Neural cell (in vitro differentiated cells): ENCODE measurements around the gene DIAPH1. TPM values are rescaled to one million over a fixed set of nuclear protein-coding genes. Genes with fewer than 3 reads are reported as not detected.

Source experiments
- H2AFZ ChIP-seq: fragments of 200-600, 300-800 bp; sonication (generic), shearing (Covaris generic); 2 replicates; pipeline ENCODE4 v1.6.0; 2014; ENCODE audit warnings: low read depth, mild to moderate bottlenecking, antibody characterized with exemption, low read length, moderate library complexity
- H3F3A ChIP-seq: fragments of 200-600 bp; shearing (Covaris generic); 2 replicates; pipeline ENCODE4 v1.6.1; 2016; ENCODE audit warnings: mild to moderate bottlenecking, moderate library complexity, mixed read lengths, antibody characterized with exemption, low read length; ENCODE audit not compliant: insufficient read depth, poor library complexity, severe bottlenecking
- H3K27ac ChIP-seq: fragments of 200-600, 300-800 bp; sonication (generic), shearing (Covaris generic); 2 replicates; pipeline ENCODE4 v1.5.1; 2014; ENCODE audit warnings: mild to moderate bottlenecking, low read length, moderate library complexity
- H3K27me3 ChIP-seq: fragments of 300-800, 200-600 bp; sonication (generic), shearing (Covaris generic); 2 replicates; pipeline ENCODE4 v1.6.0; 2014; ENCODE audit warnings: mild to moderate bottlenecking, low read depth, low read length, moderate library complexity; ENCODE audit not compliant: insufficient read depth
- H3K36me3 ChIP-seq: fragments of 300-800, 200-600 bp; sonication (generic), shearing (Covaris generic); 2 replicates; pipeline ENCODE4 v1.5.1; 2014; ENCODE audit warnings: mild to moderate bottlenecking, antibody characterized with exemption, low read length, moderate library complexity; ENCODE audit not compliant: insufficient read depth
- H3K4me2 ChIP-seq: fragments of 300-800, 200-600 bp; sonication (generic), shearing (Covaris generic); 2 replicates; pipeline ENCODE4 v1.6.0; 2014; ENCODE audit warnings: mild to moderate bottlenecking, low read length
- H3K4me3 ChIP-seq: fragments of 300-800, 200-600 bp; sonication (generic), shearing (Covaris generic); 2 replicates; pipeline ENCODE4 v1.5.1; 2014; ENCODE audit warnings: mild to moderate bottlenecking, low read length, moderate library complexity
- H3K79me2 ChIP-seq: fragments of 200-600 bp; shearing (Covaris generic); replicated peaks from 2 replicates; pipeline ENCODE4 v1.6.0; 2014; ENCODE audit warnings: mild to moderate bottlenecking, low read length, moderate library complexity; ENCODE audit not compliant: insufficient read depth
- H3K9ac ChIP-seq: fragments of 300-800, 200-600 bp; sonication (generic), shearing (Covaris generic); 2 replicates; pipeline ENCODE4 v1.6.1; 2016; ENCODE audit warnings: mild to moderate bottlenecking, low read length, mixed read lengths
- H3K9me2 ChIP-seq: fragments of 200-600 bp; shearing (Covaris generic); 2 replicates; pipeline ENCODE4 v1.6.1; 2016; ENCODE audit warnings: mild to moderate bottlenecking, low read length, mixed read lengths; ENCODE audit not compliant: insufficient read depth
- H3K9me3 ChIP-seq: fragments of 200-600, 300-800 bp; sonication (generic), shearing (Covaris generic); 2 replicates; pipeline ENCODE4 v1.6.1; 2016; ENCODE audit warnings: mild to moderate bottlenecking, mixed run types, low read length, moderate library complexity, mixed read lengths
- H4K20me1 ChIP-seq: fragments of 200-600 bp; shearing (Covaris generic); 2 replicates; pipeline ENCODE4 v1.6.1; 2016; ENCODE audit warnings: mild to moderate bottlenecking, mixed run types; ENCODE audit not compliant: insufficient read depth
- CTCF ChIP-seq: fragments of 450-650 bp; IDR thresholded peaks from 2 replicates; pipeline ENCODE4 v1.5.1; 2014; ENCODE audit warnings: antibody characterized with exemption, mild to moderate bottlenecking, moderate library complexity; ENCODE audit not compliant: poor library complexity, severe bottlenecking
- EP300 ChIP-seq: fragments of 450-650 bp; conservative IDR thresholded peaks from 2 replicates; pipeline ENCODE4 v1.6.1; 2014; ENCODE audit warnings: antibody characterized with exemption, mild to moderate bottlenecking, moderate library complexity; ENCODE audit not compliant: poor library complexity, severe bottlenecking
- EZH2 ChIP-seq: fragments of 200-600, 300-800 bp; shearing (Covaris generic), sonication (generic); IDR thresholded peaks from 2 replicates; pipeline ENCODE4 v1.6.1; 2014; ENCODE audit warnings: antibody characterized with exemption, low read length, borderline replicate concordance, mild to moderate bottlenecking; ENCODE audit not compliant: insufficient read depth, poor library complexity, severe bottlenecking
- MXI1 ChIP-seq: fragments of 450-650 bp; conservative IDR thresholded peaks from 2 replicates; pipeline ENCODE4 v1.6.1; 2014; ENCODE audit warnings: antibody characterized with exemption, mild to moderate bottlenecking; ENCODE audit not compliant: poor library complexity, severe bottlenecking
- POLR2AphosphoS5 ChIP-seq: IDR thresholded peaks from 2 replicates; pipeline ENCODE4 v1.6.1; 2012
- RAD21 ChIP-seq: fragments of 450-650 bp; conservative IDR thresholded peaks from 2 replicates; pipeline ENCODE4 v1.6.1; 2014; ENCODE audit warnings: antibody characterized with exemption, mild to moderate bottlenecking, moderate library complexity
- REST ChIP-seq: IDR thresholded peaks from 2 replicates; pipeline ENCODE4 v1.6.1; 2012; ENCODE audit warnings: borderline replicate concordance
- SMC3 ChIP-seq: fragments of 450-650 bp; conservative IDR thresholded peaks from 2 replicates; pipeline ENCODE4 v1.6.1; 2014; ENCODE audit warnings: antibody characterized with exemption, mild to moderate bottlenecking, moderate library complexity; ENCODE audit not compliant: poor library complexity
- TAF1 ChIP-seq: IDR thresholded peaks from 2 replicates; pipeline ENCODE4 v1.6.1; 2012; ENCODE audit warnings: low read depth
- polyA plus RNA-seq: library from polyadenylated mRNA; depleted of rRNA; stranded (reverse); fragments of >200 nt; gene quantifications from 2 replicates; pipeline ENCODE4 v1.2.3, GENCODE V29; 2014

DIAPH1 gene
- polyA plus RNA-seq, 1 donor from 2014 or later = 21.9 TPM

- Histone ChIP-seq H3K27me3 (no peaks in the 10 kb centered on the region), H4K20me1 (no peaks in the 10 kb centered on the region), H3F3A (no peaks in the 10 kb centered on the region), H3K79me2 (peaks cover 8% of the 10 kb centered on the region), H2AFZ (no peak overlapping the region), H3K9me2 (no peaks in the 10 kb centered on the region), H3K9me3 (peaks cover 32% of the 10 kb centered on the region), H3K4me3 (no peak overlapping the region), H3K9ac (no peak overlapping the region), H3K27ac (no peak overlapping the region), H3K4me2 (no peak overlapping the region), H3K36me3 (peaks cover 29% of the 10 kb centered on the region)
- TF ChIP-seq MXI1 = no peak
- no peak for TF ChIP-seq REST
- TF ChIP-seq EZH2 = no peak
- no peak for TF ChIP-seq TAF1
- TF ChIP-seq EP300 = no peak
- no peak for TF ChIP-seq POLR2AphosphoS5
- TF ChIP-seq SMC3 = no peak
- no peak for TF ChIP-seq CTCF
- no peak for TF ChIP-seq RAD21
Observed at GRCh38 chr5:141477815-141478214, 141.0 kb downstream of the DIAPH1 start.

- no peak overlapping the region for H3K4me2 ChIP-seq
- no peak overlapping the region for H3K9ac ChIP-seq
- TF ChIP-seq MXI1 (no peak), EP300 (no peak), SMC3 (no peak), TAF1 (no peak), RAD21 (no peak), CTCF (no peak), REST (no peak)
- H3F3A ChIP-seq = no peaks in the 10 kb centered on the region
- H3K36me3 ChIP-seq = peaks cover 29% of the 10 kb centered on the region
- peak overlapping the region; percentile 58 for H3K4me3 ChIP-seq
- peaks cover 8% of the 10 kb centered on the region for H3K79me2 ChIP-seq
- H3K27me3 ChIP-seq = no peaks in the 10 kb centered on the region
- no peak overlapping the region for H3K27ac ChIP-seq
- peaks cover 32% of the 10 kb centered on the region for H3K9me3 ChIP-seq
- H2AFZ ChIP-seq = no peak overlapping the region
- no peaks in the 10 kb centered on the region for H4K20me1 ChIP-seq
- H3K9me2 ChIP-seq = no peaks in the 10 kb centered on the region
Observed at GRCh38 chr5:141477044-141477575, 141.7 kb downstream of the DIAPH1 start.
